SK-N-SH treated with all-trans-retinoic acid at 6 μM for 48 hours (cell line): ENCODE measurements around the gene APOC4.

Experiments
- ATAC-seq: fragments of 200-7000 bp; cut with Tn5 transposase; 3 replicates; pipeline ENCODE4 v1.9.1; 2020; ENCODE audit warnings: mild to moderate bottlenecking, moderate library complexity
- ARNTL ChIP-seq: fragments of 450-650 bp; formaldehyde crosslinking; IDR thresholded peaks from 2 replicates; pipeline ENCODE4 v1.5.0; 2020; ENCODE audit warnings: low read depth, mild to moderate bottlenecking, moderate library complexity, borderline replicate concordance
- BACH2 ChIP-seq: fragments of 250-450 bp; sonication (Bioruptor Pico); IDR thresholded peaks from 2 replicates; pipeline ENCODE4 v1.9.0; 2021; ENCODE audit warnings: mild to moderate bottlenecking, borderline replicate concordance
- CSDC2 ChIP-seq: fragments of 250-450 bp; sonication (Bioruptor Pico); IDR thresholded peaks from 2 replicates; pipeline ENCODE4 v1.5.0; 2020; ENCODE audit warnings: mild to moderate bottlenecking, moderate library complexity
- CSRNP3 ChIP-seq: fragments of 250-450 bp; sonication (Bioruptor Pico); IDR thresholded peaks from 2 replicates; pipeline ENCODE4 v1.5.1; 2021; ENCODE audit warnings: mild to moderate bottlenecking, moderate library complexity
- ESRRG ChIP-seq: fragments of 250-450 bp; sonication (Bioruptor Pico); IDR thresholded peaks from 2 replicates; pipeline ENCODE4 v1.6.1; 2021; ENCODE audit warnings: mild to moderate bottlenecking
- GLIS3 ChIP-seq: fragments of 250-450 bp; sonication (Bioruptor Pico); IDR thresholded peaks from 2 replicates; pipeline ENCODE4 v1.5.0; 2020; ENCODE audit warnings: mild to moderate bottlenecking, moderate library complexity
- ISL1 ChIP-seq: fragments of 250-450 bp; sonication (Bioruptor Pico); IDR thresholded peaks from 2 replicates; pipeline ENCODE4 v2.1.2; 2022; ENCODE audit warnings: mild to moderate bottlenecking, moderate library complexity
- PPARA ChIP-seq: fragments of 250-450 bp; sonication (Bioruptor Pico); IDR thresholded peaks from 2 replicates; pipeline ENCODE4 v1.5.0; 2020; ENCODE audit warnings: mild to moderate bottlenecking, borderline replicate concordance
- TOX ChIP-seq: fragments of 250-450 bp; sonication (Bioruptor Pico); IDR thresholded peaks from 2 replicates; pipeline ENCODE4 v1.8.0; 2021; ENCODE audit warnings: mild to moderate bottlenecking, moderate library complexity, borderline replicate concordance
- ZC3H10 ChIP-seq: fragments of 250-450 bp; sonication (Bioruptor Pico); IDR thresholded peaks from 2 replicates; pipeline ENCODE4 v1.5.1; 2021; ENCODE audit warnings: mild to moderate bottlenecking, moderate library complexity
- ZFP3 ChIP-seq: fragments of 250-450 bp; sonication (Bioruptor Pico); IDR thresholded peaks from 2 replicates; pipeline ENCODE4 v1.5.0; 2020; ENCODE audit warnings: mild to moderate bottlenecking, moderate library complexity
- ZFP30 ChIP-seq: fragments of 450-650 bp; formaldehyde crosslinking; IDR thresholded peaks from 2 replicates; pipeline ENCODE4 v1.5.0; 2022; ENCODE audit warnings: mild to moderate bottlenecking, moderate library complexity
- ZNF565 ChIP-seq: fragments of 450-650 bp; formaldehyde crosslinking; conservative IDR thresholded peaks from 2 replicates; pipeline ENCODE4 v1.5.0; 2020; ENCODE audit warnings: low read depth, mild to moderate bottlenecking, moderate library complexity
- ZNF70 ChIP-seq: fragments of 450-650 bp; formaldehyde crosslinking; IDR thresholded peaks from 2 replicates; pipeline ENCODE4 v1.5.0; 2020; ENCODE audit warnings: mild to moderate bottlenecking, moderate library complexity
- ZNF8 ChIP-seq: fragments of 450-650 bp; formaldehyde crosslinking; IDR thresholded peaks from 2 replicates; pipeline ENCODE4 v1.5.0; 2020; ENCODE audit warnings: mild to moderate bottlenecking, moderate library complexity
- TF ChIP-seq, protein P1 (sequence below): fragments of 250-450 bp; sonication (Bioruptor Pico); IDR thresholded peaks from 2 replicates; pipeline ENCODE4 v1.8.0; 2021; ENCODE audit warnings: low read depth, mild to moderate bottlenecking, moderate library complexity, borderline replicate concordance

The APOC4 gene

GRCh38 chr19:44900328-44901244 lies 41.5 kb upstream of the APOC4 start (continued):
- TF ChIP-seq PPARA (no peak), ARNTL (CRISPR knock-in tag) (no peak), ESRRG (no peak), ZFP30 (CRISPR knock-in tag) (no peak), ZNF70 (CRISPR knock-in tag) (no peak)

DNA sequence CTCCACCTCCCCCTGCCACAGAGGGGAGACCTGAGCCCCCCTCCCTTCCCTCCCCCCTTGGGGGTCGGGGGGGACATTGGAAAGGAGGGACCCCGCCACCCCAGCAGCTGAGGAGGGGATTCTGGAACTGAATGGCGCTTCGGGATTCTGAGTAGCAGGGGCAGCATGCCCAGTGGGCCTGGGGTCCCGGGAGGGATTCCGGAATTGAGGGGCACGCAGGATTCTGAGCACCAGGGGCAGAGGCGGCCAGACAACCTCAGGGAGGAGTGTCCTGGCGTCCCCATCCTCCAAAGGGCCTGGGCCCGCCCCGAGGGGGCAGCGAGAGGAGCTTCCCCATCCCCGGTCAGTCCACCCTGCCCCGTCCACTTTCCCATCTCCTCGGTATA lies 38.8 kb upstream of the APOC4 start:
- no peak for ATAC-seq
- no peak for TF ChIP-seq GLIS3

GRCh38 chr19:44903602-44904425 lies 38.2 kb upstream of the APOC4 start:
- TF ChIP-seq ZNF8 (CRISPR knock-in tag) (no peak), GLIS3 (0 out of 2 replicates have a peak, but pooled peaks have one; percentile 19), TOX (CRISPR knock-in tag) (no peak)
- ATAC-seq = peak; percentile 78

- no peak for ATAC-seq
- no peak for TF ChIP-seq BACH2 (CRISPR knock-in tag)
- no peak for TF ChIP-seq ZNF565 (CRISPR knock-in tag)
- no peak for TF ChIP-seq ISL1 (CRISPR knock-in tag)
- no peak for TF ChIP-seq PPARA
- no peak for TF ChIP-seq ZFP3 (CRISPR knock-in tag)
- TF ChIP-seq ESRRG = no peak
- TF ChIP-seq CSRNP3 (CRISPR knock-in tag) = no peak
- TF ChIP-seq ZNF8 (CRISPR knock-in tag) = no peak
- no peak for TF ChIP-seq TOX (CRISPR knock-in tag)
Measured at GRCh38 chr19:44904426-44904994, 37.5 kb upstream of the APOC4 start.

GRCh38 chr19:44905437-44906160 lies 36.4 kb upstream of the APOC4 start, which contains the start of gene APOE:
Gene APOE, plus strand, starts transcription at chr19:44905796. Its CDS starts 829 bp downstream, at chr19:44906625.
- ATAC-seq = peak; percentile 36
- TF ChIP-seq ZNF565 (CRISPR knock-in tag) (no peak), ZNF8 (CRISPR knock-in tag) (no peak), ISL1 (CRISPR knock-in tag) (no peak), GLIS3 (no peak), ZFP30 (CRISPR knock-in tag) (no peak), CSRNP3 (CRISPR knock-in tag) (no peak), TOX (CRISPR knock-in tag) (no peak), CSDC2 (CRISPR knock-in tag) (no peak), ZC3H10 (CRISPR knock-in tag) (no peak), ARNTL (CRISPR knock-in tag) (no peak)
- TF ChIP-seq, protein P1, sequence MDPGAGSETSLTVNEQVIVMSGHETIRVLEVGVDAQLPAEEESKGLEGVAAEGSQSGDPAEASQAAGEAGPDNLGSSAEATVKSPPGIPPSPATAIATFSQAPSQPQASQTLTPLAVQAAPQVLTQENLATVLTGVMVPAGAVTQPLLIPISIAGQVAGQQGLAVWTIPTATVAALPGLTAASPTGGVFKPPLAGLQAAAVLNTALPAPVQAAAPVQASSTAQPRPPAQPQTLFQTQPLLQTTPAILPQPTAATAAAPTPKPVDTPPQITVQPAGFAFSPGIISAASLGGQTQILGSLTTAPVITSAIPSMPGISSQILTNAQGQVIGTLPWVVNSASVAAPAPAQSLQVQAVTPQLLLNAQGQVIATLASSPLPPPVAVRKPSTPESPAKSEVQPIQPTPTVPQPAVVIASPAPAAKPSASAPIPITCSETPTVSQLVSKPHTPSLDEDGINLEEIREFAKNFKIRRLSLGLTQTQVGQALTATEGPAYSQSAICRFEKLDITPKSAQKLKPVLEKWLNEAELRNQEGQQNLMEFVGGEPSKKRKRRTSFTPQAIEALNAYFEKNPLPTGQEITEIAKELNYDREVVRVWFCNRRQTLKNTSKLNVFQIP (CRISPR knock-in tag) = no peak
- TF ChIP-seq, all 23 proteins: peak for 0
